ENCODE results near the gene ANHX. TPM values are rescaled to one million over a fixed set of nuclear protein-coding genes. Genes with fewer than 3 reads are reported as not detected.

ANHX gene
- polyA plus RNA-seq = not detected in 2 replicates

DNA sequence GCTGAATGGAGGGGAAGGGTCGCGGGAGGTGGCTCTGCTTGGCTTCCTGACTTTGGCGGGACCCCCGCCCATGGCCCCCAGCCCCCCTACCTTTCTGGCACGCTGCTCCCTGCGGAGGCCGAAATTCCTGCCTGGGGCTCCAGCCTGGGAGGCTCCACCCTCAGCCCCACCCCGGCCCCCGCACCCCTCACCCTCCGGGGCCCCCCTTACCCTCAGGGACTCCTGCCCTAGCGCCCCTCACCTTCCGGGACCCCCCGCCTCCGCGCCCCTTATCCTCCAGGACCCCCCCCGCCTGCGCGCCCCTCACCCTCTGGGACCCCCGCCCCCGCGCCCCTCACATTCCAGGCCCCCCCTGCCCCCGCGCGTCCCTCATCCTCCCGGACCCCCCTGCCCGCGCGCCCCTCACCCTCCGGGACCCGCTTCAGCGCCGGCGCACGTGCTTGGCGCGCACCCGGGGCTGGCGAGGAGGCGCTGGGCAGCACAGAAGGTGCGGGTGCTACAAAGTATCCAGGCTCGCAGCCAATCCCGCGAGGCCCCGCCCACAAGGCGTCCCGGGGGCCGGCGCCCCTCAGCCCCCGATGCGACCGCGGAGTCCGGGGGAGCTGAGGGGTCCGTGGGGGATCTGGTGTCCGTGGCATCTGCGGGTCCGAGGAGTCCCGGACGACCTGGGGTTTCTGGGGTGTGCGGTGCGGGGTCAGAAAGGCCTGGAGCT lies at the start of gene ANHX:
Gene ANHX, minus strand, starts transcription at position 477 of the 712 bp plus-strand sequence. CDS start 1,521 bp downstream, outside the sequence.

DNA sequence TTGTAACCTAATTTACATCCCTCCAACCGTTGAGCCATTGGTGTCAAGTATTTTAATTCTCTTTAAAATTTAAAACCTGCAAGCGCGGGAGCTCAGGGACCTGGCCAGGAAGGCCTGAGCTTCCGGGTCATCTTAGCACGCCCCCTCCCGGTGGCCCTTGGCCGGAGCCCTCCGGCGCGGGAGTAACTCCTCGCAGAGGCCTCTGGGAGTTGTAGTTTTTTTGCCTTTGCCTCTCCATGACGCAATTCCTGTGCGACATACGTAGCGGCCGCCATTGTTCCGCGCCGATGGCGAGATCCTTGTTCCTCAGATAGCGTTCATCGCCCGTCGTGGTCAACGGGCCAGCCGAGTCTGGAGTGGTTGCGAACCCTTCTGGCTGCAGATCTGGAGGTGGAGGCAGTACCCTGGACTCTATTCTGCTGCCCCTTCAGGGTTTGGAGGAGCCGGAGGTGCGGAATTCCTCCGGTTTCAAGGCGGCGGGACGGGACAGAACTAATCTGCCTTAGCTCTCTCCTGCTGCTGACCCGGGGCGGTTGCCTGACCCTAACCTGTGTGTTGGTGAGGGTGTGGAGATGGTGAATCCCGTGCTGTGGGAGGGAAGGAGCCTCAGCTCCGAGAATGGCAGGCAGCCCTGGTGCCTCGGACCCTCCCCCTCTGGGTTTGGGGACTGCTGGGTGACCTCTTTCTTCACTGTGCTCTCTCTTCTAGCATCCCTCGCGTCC lies 54.3 kb downstream of the ANHX start, which contains the start of gene ZNF268:
Gene ZNF268, plus strand, starts transcription at position 258 of the 722 bp plus-strand sequence. CDS start 503 bp downstream, outside the sequence.

Other genes with a start within 250 kb of the ANHX start
- 1.2 and 2.8 TPM in 2 replicates for gene ZNF26, start 249.5 kb downstream of the ANHX start, polyA plus RNA-seq
- gene ZNF84, start 198.4 kb downstream of the ANHX start, polyA plus RNA-seq = 16.4 and 31.2 TPM in 2 replicates
- 10.7 and 21.7 TPM in 2 replicates for gene ZNF140, start 155.0 kb downstream of the ANHX start, polyA plus RNA-seq
- gene ZNF891, start 105.6 kb downstream of the ANHX start, polyA plus RNA-seq = 0.74 and 0.81 TPM in 2 replicates
- gene ZNF10, start 105.2 kb downstream of the ANHX start, polyA plus RNA-seq = 2.7 and 8.2 TPM in 2 replicates
- gene ZNF268, start 54.4 kb downstream of the ANHX start, polyA plus RNA-seq = 8.4 and 9.1 TPM in 2 replicates

Measured in Purkinje cell (primary cell).